ENCODE results near the gene CHRM5.
A peak's percentile ranks its signal among the peaks of the same experiment; 100 is the strongest.

DNA sequence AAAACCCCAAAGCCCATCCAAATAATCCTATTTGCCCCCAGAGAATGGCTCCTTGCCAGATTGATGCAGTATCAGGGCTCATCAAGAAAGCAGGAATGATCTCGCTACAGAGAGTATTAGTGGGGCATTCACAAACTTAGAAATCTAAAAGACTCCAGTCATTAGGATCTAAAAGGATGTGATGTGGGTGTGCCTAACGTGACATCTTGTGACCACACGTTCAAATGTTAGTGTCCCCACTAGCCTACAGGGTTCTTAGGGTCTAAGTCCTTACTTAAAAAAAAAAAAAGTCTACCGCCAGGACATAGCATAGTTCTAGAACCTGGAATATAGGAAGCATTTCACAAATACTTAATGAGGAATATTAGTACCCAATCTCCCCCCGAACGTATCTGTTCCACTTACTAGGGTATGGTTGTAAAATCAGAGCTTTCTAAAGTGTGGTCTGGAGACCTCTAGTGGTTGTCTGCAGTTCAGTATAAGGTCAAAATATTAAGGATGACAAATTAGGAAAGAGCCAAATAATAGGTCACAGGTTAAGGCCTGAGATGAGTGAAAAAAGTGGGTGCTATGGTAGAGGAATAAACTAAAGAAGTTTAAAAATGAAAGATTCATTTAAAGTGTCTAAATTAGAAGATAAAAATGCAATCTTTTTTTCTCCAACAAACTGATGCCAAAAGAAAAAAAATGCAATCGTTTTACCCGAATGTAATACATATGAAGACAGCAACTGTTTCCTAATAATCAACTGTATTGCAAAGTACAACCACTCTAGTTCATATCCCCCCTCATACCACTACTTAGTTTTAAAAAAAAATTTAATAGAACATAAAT is 4.2 kb upstream of the CHRM5 start:
- TF ChIP-seq, protein P1, sequence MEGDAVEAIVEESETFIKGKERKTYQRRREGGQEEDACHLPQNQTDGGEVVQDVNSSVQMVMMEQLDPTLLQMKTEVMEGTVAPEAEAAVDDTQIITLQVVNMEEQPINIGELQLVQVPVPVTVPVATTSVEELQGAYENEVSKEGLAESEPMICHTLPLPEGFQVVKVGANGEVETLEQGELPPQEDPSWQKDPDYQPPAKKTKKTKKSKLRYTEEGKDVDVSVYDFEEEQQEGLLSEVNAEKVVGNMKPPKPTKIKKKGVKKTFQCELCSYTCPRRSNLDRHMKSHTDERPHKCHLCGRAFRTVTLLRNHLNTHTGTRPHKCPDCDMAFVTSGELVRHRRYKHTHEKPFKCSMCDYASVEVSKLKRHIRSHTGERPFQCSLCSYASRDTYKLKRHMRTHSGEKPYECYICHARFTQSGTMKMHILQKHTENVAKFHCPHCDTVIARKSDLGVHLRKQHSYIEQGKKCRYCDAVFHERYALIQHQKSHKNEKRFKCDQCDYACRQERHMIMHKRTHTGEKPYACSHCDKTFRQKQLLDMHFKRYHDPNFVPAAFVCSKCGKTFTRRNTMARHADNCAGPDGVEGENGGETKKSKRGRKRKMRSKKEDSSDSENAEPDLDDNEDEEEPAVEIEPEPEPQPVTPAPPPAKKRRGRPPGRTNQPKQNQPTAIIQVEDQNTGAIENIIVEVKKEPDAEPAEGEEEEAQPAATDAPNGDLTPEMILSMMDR (IDR thresholded peaks at IDR 0.05) = peak; percentile 17 to 34 (median 26)
- TF ChIP-seq POLR2A (IDR thresholded peaks at IDR 0.05) = no peak
